Stimulated activated CD8-positive, alpha-beta memory T cell treated with anti-CD3 and anti-CD28 coated beads, Interleukin-12 subunit alpha, Interleukin-12 subunit beta, amount 100 ng/mL, for 24 hours (primary cell): ENCODE measurements around the gene CAMTA2.
"Not testable (repeated sequence)": the region's sequence is repeated elsewhere in the genome, so short reads cannot be mapped to it uniquely, and the experiment has no call there.

Experiments
- DNase-seq: peaks from one replicate; pipeline ENCODE4 v3.0.0-alpha.2; 2020; ENCODE audit errors: extremely low read depth

Gene CAMTA2

GRCh38 chr17:4931963-4932362 is 55.5 kb downstream of the CAMTA2 start, which contains the start of gene GP1BA:
Gene GP1BA, plus strand, starts transcription at chr17:4932277. Its CDS starts 328 bp downstream, at chr17:4932605.
- no peak for DNase-seq

GRCh38 chr17:4928881-4929280 is 58.6 kb downstream of the CAMTA2 start:
- no peak for DNase-seq

GRCh38 chr17:4926577-4927335 is 60.7 kb downstream of the CAMTA2 start:
- not testable (repeated sequence) for DNase-seq

- DNase-seq, result no peak
Measured at GRCh38 chr17:4921320-4921719, 66.2 kb downstream of the CAMTA2 start.

GRCh38 chr17:4920351-4921048 is 67.0 kb downstream of the CAMTA2 start:
- DNase-seq, result no peak

- no peak for DNase-seq
Measured at GRCh38 chr17:4919511-4920047, 67.9 kb downstream of the CAMTA2 start.
